Measurements from ENCODE around the gene SLC39A2. TPM values are rescaled to one million over a fixed set of nuclear protein-coding genes. Genes with fewer than 3 reads are reported as not detected.

SLC39A2 gene
- total RNA-seq, 1 donor from 2014 or later, result 1.1 TPM

- Mint-ChIP-seq H3K4me3 (ENCODE audit: unreplicated experiment) (no peak overlapping the region), H3K9me3 (ENCODE audit: unreplicated experiment) (no peaks in the 10 kb centered on the region), H3K4me1 (ENCODE audit: unreplicated experiment) (peaks cover 2% of the 10 kb centered on the region), H3K27me3 (ENCODE audit: unreplicated experiment) (peaks cover 30% of the 10 kb centered on the region), H3K36me3 (ENCODE audit: unreplicated experiment) (no peaks in the 10 kb centered on the region), H3K27ac (ENCODE audit: unreplicated experiment) (no peak overlapping the region)
- no peak for TF ChIP-seq CTCF (IDR thresholded peaks at IDR 0.05)
- no peak for DNase-seq (ENCODE audit: extremely low spot score, unreplicated experiment)
Observed at GRCh38 chr14:21018286-21018685, 19.2 kb downstream of the SLC39A2 start.

GRCh38 chr14:21018781-21019180 lies 19.7 kb downstream of the SLC39A2 start:
- TF ChIP-seq CTCF (IDR thresholded peaks at IDR 0.05), result no peak
- peaks cover 32% of the 10 kb centered on the region for H3K27me3 Mint-ChIP-seq (ENCODE audit: unreplicated experiment)

GRCh38 chr14:21019366-21019765 lies 20.3 kb downstream of the SLC39A2 start:
- H3K36me3 Mint-ChIP-seq (ENCODE audit: unreplicated experiment), result no peaks in the 10 kb centered on the region
- H3K4me1 Mint-ChIP-seq (ENCODE audit: unreplicated experiment), result peaks cover 5% of the 10 kb centered on the region
- H3K27ac Mint-ChIP-seq (ENCODE audit: unreplicated experiment), result no peak overlapping the region
- no peak for TF ChIP-seq CTCF (IDR thresholded peaks at IDR 0.05)
- H3K9me3 Mint-ChIP-seq (ENCODE audit: unreplicated experiment), result no peaks in the 10 kb centered on the region
- H3K4me3 Mint-ChIP-seq (ENCODE audit: unreplicated experiment), result no peak overlapping the region
- DNase-seq (ENCODE audit: extremely low spot score, unreplicated experiment), result no peak
- peaks cover 34% of the 10 kb centered on the region for H3K27me3 Mint-ChIP-seq (ENCODE audit: unreplicated experiment)

More at GRCh38 chr14:21018781-21019180, 19.7 kb downstream of the SLC39A2 start:
- Mint-ChIP-seq H3K36me3 (ENCODE audit: unreplicated experiment) (no peaks in the 10 kb centered on the region), H3K4me3 (ENCODE audit: unreplicated experiment) (no peak overlapping the region), H3K27ac (ENCODE audit: unreplicated experiment) (no peak overlapping the region), H3K4me1 (ENCODE audit: unreplicated experiment) (peaks cover 2% of the 10 kb centered on the region), H3K9me3 (ENCODE audit: unreplicated experiment) (no peaks in the 10 kb centered on the region)
- no peak for DNase-seq (ENCODE audit: extremely low spot score, unreplicated experiment)

GRCh38 chr14:21020977-21021545 lies 22.0 kb downstream of the SLC39A2 start:
- Mint-ChIP-seq H3K27ac (ENCODE audit: unreplicated experiment) (no peak overlapping the region), H3K4me1 (ENCODE audit: unreplicated experiment) (peaks cover 9% of the 10 kb centered on the region), H3K9me3 (ENCODE audit: unreplicated experiment) (no peaks in the 10 kb centered on the region), H3K4me3 (ENCODE audit: unreplicated experiment) (no peak overlapping the region), H3K27me3 (ENCODE audit: unreplicated experiment) (peaks cover 39% of the 10 kb centered on the region), H3K36me3 (ENCODE audit: unreplicated experiment) (no peaks in the 10 kb centered on the region)
- no peak for TF ChIP-seq CTCF (IDR thresholded peaks at IDR 0.05)
- DNase-seq (ENCODE audit: extremely low spot score, unreplicated experiment), result no peak

GRCh38 chr14:21022686-21023085 lies 23.6 kb downstream of the SLC39A2 start:
- H3K27ac Mint-ChIP-seq (ENCODE audit: unreplicated experiment), result no peak overlapping the region
- TF ChIP-seq CTCF (IDR thresholded peaks at IDR 0.05), result no peak
- no peaks in the 10 kb centered on the region for H3K36me3 Mint-ChIP-seq (ENCODE audit: unreplicated experiment)
- H3K9me3 Mint-ChIP-seq (ENCODE audit: unreplicated experiment), result no peaks in the 10 kb centered on the region
- peaks cover 39% of the 10 kb centered on the region for H3K27me3 Mint-ChIP-seq (ENCODE audit: unreplicated experiment)
- DNase-seq (ENCODE audit: extremely low spot score, unreplicated experiment), result no peak
- peak overlapping the region; percentile 16 for H3K4me3 Mint-ChIP-seq (ENCODE audit: unreplicated experiment)
- H3K4me1 Mint-ChIP-seq (ENCODE audit: unreplicated experiment), result peaks cover 9% of the 10 kb centered on the region

All from osteocyte (in vitro differentiated cells).